HepG2 (cell line): ENCODE measurements around the gene OTUB2. TPM values are rescaled to one million over a fixed set of nuclear protein-coding genes. Genes with fewer than 3 reads are reported as not detected.

Source experiments
- ATAD3A ChIP-seq: sonication (generic); formaldehyde crosslinking; IDR thresholded peaks from 2 replicates; pipeline ENCODE4 v1.4.0; 2020; ENCODE audit warnings: missing genetic modification reagents
- ATM ChIP-seq: fragments of 450-650 bp; IDR thresholded peaks from 2 replicates; pipeline ENCODE4 v1.7.1; 2017; ENCODE audit warnings: mild to moderate bottlenecking, borderline replicate concordance
- CC2D1A ChIP-seq: sonication (generic); formaldehyde crosslinking; IDR thresholded peaks from 2 replicates; pipeline ENCODE4 v1.8.1; 2023; ENCODE audit warnings: mild to moderate bottlenecking, missing genetic modification reagents
- ELF1 ChIP-seq: sonication (generic); formaldehyde crosslinking; IDR thresholded peaks from 2 replicates; pipeline ENCODE4 v1.4.0; 2020; ENCODE audit warnings: missing genetic modification reagents
- HNRNPL ChIP-seq: fragments of 200-400 bp; formaldehyde crosslinking; IDR thresholded peaks from 2 replicates; pipeline ENCODE4 v1.6.1; 2017; ENCODE audit warnings: mild to moderate bottlenecking, low read depth, low read length
- HNRNPUL1 ChIP-seq: fragments of 200-400 bp; formaldehyde crosslinking; IDR thresholded peaks from 2 replicates; pipeline ENCODE4 v1.6.1; 2017; ENCODE audit warnings: low read depth, mild to moderate bottlenecking, low read length, moderate library complexity
- MAFF ChIP-seq: IDR thresholded peaks from 2 replicates; pipeline ENCODE4 v1.6.1; 2011; ENCODE audit warnings: low read depth, low read length, improper control_type of control experiment
- PHB2 ChIP-seq: fragments of 450-650 bp; IDR thresholded peaks from 2 replicates; pipeline ENCODE4 v1.6.1; 2018; ENCODE audit not compliant: partially characterized antibody
- SOX13 ChIP-seq, 3 experiments: fragments of 450-650 bp in 1 of 3; sonication (generic) in 1 of 3; formaldehyde crosslinking in 1 of 3; IDR thresholded peaks in 2 of 3; conservative IDR thresholded peaks in 1 of 3; 2 replicates each; pipeline versions ENCODE4 v1.5.0 to v1.6.1; 2016 to 2020; ENCODE audit warnings: antibody characterized with exemption in 1 of 3, mild to moderate bottlenecking in 1 of 3, missing compliant biosample characterization in 1 of 3, missing genetic modification reagents in 1 of 3, moderate library complexity in 1 of 3
- SRSF4 ChIP-seq: fragments of 200-400 bp; formaldehyde crosslinking; IDR thresholded peaks from one replicate; pipeline ENCODE4 v1.6.1; 2018; ENCODE audit warnings: mild to moderate bottlenecking, low read depth, low read length, moderate library complexity; ENCODE audit not compliant: poor library complexity, severe bottlenecking
- ZKSCAN1 ChIP-seq: fragments of 150-350 bp; IDR thresholded peaks from 2 replicates; pipeline ENCODE4 v1.6.1; 2014; ENCODE audit warnings: low read length
- ZNF510 ChIP-seq: sonication (generic); formaldehyde crosslinking; IDR thresholded peaks from 2 replicates; pipeline ENCODE4 v1.4.0; 2020; ENCODE audit warnings: low read depth, mild to moderate bottlenecking, missing genetic modification reagents
- ZNF770 ChIP-seq: sonication (generic); formaldehyde crosslinking; IDR thresholded peaks from 2 replicates; pipeline ENCODE4 v1.5.0; 2020; ENCODE audit warnings: mild to moderate bottlenecking, missing genetic modification reagents
- polyA plus RNA-seq, 8 experiments: library from polyadenylated mRNA; depleted of rRNA in 3 of 8; stranded (reverse) in 7 of 8; unstranded in 1 of 8; fragments of >200 nt; fragmentation: Illumina TruSeq in 4 of 8; extraction: Trizol in 4 of 8; gene quantifications; 2 replicates each; pipeline versions ENCODE4 v1.2.1 to v1.2.3, GENCODE V29; 2011 to 2016; ENCODE audit warnings: low read depth in 4 of 8, missing spikeins in 1 of 8, mixed read lengths in 1 of 8; ENCODE audit not compliant: insufficient read depth in 1 of 8
- total RNA-seq, 5 experiments: library from RNA; depleted of rRNA; stranded (reverse); fragments of >200 nt; fragmentation: Illumina TruSeq; extraction: Trizol; gene quantifications; 2 replicates each; pipeline ENCODE4 v1.2.3, GENCODE V29; 2016; ENCODE audit warnings: low read depth in 1 of 5
- TF ChIP-seq, protein P1 (sequence below), 2 experiments: IDR thresholded peaks; 2 replicates each; pipeline ENCODE4 v1.6.1; 2011 to 2012; ENCODE audit warnings: low read length in 2 of 2, borderline replicate concordance in 1 of 2, low read depth in 1 of 2, mild to moderate bottlenecking in 1 of 2, moderate library complexity in 1 of 2
- TF ChIP-seq, protein P2 (sequence below): sonication (generic); formaldehyde crosslinking; IDR thresholded peaks from 2 replicates; pipeline ENCODE4 v1.5.0; 2020; ENCODE audit warnings: missing genetic modification reagents
- TF ChIP-seq, protein P3 (sequence below): sonication (generic); formaldehyde crosslinking; IDR thresholded peaks from 2 replicates; pipeline ENCODE4 v1.5.1; 2020; ENCODE audit warnings: mild to moderate bottlenecking, missing genetic modification reagents

OTUB2 gene
- total and polyA plus RNA-seq, 2 of the 13 experiments (the other 11 are each of a cell fraction or from before 2014, with no cell fraction given), result 2.2 to 2.4 TPM

DNA sequence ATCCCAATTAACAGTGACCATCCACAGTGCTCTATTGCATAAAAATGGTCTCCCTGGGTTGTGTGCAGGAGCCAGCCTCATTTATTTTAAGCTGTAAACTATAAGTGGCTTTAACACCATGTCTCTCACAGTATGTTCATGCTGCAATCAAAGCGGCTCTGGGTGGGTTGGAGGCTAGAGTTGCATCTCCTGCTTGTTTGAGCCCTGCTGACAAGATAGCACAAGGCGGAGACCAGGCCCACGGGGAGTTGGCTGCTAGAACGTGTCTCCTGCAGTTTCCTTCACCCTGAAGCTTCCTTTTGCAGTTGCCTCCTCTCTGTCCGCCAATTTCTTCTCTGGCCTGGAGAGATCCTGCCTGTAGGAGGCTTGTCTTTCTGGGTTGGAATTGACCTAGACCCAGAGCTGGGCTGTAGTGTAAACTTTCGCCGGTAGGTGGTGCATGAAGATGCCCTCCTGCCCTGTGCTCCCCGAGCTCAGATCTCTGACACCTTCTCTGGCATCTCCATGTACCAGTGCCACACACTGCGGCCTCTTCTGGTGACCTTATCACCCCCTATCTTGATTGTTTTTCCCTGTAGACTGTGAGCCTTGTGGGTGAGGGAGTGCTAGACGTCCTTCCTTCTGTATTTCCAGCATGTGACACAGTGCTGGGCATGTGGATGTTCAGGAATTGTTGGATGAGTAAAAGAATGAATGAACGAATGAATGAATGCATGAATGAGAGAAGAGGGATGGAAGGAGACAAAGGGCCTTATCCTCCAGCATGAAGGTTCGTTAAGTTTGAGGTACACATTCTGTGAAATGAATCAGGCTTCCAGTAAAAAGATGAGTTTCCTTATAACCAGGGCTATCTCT is 10.4 kb downstream of the OTUB2 start (continued):
- TF ChIP-seq, protein P1, sequence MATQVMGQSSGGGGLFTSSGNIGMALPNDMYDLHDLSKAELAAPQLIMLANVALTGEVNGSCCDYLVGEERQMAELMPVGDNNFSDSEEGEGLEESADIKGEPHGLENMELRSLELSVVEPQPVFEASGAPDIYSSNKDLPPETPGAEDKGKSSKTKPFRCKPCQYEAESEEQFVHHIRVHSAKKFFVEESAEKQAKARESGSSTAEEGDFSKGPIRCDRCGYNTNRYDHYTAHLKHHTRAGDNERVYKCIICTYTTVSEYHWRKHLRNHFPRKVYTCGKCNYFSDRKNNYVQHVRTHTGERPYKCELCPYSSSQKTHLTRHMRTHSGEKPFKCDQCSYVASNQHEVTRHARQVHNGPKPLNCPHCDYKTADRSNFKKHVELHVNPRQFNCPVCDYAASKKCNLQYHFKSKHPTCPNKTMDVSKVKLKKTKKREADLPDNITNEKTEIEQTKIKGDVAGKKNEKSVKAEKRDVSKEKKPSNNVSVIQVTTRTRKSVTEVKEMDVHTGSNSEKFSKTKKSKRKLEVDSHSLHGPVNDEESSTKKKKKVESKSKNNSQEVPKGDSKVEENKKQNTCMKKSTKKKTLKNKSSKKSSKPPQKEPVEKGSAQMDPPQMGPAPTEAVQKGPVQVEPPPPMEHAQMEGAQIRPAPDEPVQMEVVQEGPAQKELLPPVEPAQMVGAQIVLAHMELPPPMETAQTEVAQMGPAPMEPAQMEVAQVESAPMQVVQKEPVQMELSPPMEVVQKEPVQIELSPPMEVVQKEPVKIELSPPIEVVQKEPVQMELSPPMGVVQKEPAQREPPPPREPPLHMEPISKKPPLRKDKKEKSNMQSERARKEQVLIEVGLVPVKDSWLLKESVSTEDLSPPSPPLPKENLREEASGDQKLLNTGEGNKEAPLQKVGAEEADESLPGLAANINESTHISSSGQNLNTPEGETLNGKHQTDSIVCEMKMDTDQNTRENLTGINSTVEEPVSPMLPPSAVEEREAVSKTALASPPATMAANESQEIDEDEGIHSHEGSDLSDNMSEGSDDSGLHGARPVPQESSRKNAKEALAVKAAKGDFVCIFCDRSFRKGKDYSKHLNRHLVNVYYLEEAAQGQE (IDR thresholded peaks at IDR 0.05; ENCODE audit: borderline replicate concordance in 1 of 2, low read depth in 1 of 2, low read length in 2 of 2), result no peak
- TF ChIP-seq SRSF4 (no peak), ATAD3A (CRISPR knock-in tag) (no peak), ZNF770 (CRISPR knock-in tag) (no peak), HNRNPL (no peak), HNRNPUL1 (no peak), CC2D1A (CRISPR knock-in tag) (no peak), MAFF (no peak), SOX13 (IDR thresholded peaks at IDR 0.05) (no peak), SOX13 (CRISPR knock-in tag; conservative IDR thresholded peaks at IDR 0.05 in 1 of 2, IDR thresholded peaks at IDR 0.05 in 1 of 2) (no peak), ZNF510 (CRISPR knock-in tag) (no peak), ELF1 (CRISPR knock-in tag) (no peak), ATM (no peak), PHB2 (no peak), ZKSCAN1 (no peak)
- TF ChIP-seq, protein P2, sequence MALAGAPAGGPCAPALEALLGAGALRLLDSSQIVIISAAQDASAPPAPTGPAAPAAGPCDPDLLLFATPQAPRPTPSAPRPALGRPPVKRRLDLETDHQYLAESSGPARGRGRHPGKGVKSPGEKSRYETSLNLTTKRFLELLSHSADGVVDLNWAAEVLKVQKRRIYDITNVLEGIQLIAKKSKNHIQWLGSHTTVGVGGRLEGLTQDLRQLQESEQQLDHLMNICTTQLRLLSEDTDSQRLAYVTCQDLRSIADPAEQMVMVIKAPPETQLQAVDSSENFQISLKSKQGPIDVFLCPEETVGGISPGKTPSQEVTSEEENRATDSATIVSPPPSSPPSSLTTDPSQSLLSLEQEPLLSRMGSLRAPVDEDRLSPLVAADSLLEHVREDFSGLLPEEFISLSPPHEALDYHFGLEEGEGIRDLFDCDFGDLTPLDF (CRISPR knock-in tag), result no peak
- TF ChIP-seq, protein P3, sequence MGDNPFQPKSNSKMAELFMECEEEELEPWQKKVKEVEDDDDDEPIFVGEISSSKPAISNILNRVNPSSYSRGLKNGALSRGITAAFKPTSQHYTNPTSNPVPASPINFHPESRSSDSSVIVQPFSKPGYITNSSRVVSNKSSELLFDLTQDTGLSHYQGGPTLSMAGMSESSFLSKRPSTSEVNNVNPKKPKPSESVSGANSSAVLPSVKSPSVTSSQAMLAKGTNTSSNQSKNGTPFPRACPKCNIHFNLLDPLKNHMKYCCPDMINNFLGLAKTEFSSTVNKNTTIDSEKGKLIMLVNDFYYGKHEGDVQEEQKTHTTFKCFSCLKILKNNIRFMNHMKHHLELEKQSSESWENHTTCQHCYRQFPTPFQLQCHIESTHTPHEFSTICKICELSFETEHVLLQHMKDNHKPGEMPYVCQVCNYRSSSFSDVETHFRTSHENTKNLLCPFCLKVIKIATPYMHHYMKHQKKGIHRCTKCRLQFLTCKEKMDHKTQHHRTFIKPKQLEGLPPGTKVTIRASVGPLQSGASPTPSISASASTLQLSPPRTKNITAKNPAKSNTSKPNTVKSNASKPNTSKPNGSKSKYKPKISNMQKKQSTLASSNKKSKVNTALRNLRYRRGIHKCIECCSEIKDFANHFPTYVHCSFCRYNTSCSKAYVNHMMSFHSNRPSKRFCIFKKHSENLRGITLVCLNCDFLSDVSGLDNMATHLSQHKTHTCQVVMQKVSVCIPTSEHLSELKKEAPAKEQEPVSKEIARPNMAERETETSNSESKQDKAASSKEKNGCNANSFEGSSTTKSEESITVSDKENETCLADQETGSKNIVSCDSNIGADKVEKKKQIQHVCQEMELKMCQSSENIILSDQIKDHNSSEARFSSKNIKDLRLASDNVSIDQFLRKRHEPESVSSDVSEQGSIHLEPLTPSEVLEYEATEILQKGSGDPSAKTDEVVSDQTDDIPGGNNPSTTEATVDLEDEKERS (CRISPR knock-in tag), result no peak
